T-helper 1 cell treated with Interleukin-12 subunit alpha and Interleukin-12 subunit beta and Interleukin-4 antibody, amounts not matched to agents 30 μg/mL and 1 μg/mL, for 36 hours (primary cell): ENCODE results near the gene NPRL2.
A peak's percentile ranks its signal among the peaks of the same experiment; 100 is the strongest.
"Not testable (repeated sequence)": the region's sequence is repeated elsewhere in the genome, so short reads cannot be mapped to it uniquely, and the experiment has no call there.

ENCODE experiments used
- H3K27ac Mint-ChIP-seq: one replicate; pipeline ENCODE4 v1.8.0; 2021; ENCODE audit warnings: mild to moderate bottlenecking, mixed read lengths
- H3K27me3 Mint-ChIP-seq: one replicate; pipeline ENCODE4 v1.8.0; 2021; ENCODE audit warnings: low read depth, mixed read lengths
- H3K36me3 Mint-ChIP-seq: one replicate; pipeline ENCODE4 v1.8.0; 2021; ENCODE audit warnings: low read depth, mixed read lengths
- H3K4me1 Mint-ChIP-seq: one replicate; pipeline ENCODE4 v1.8.0; 2021; ENCODE audit warnings: low read depth, mixed read lengths
- H3K4me3 Mint-ChIP-seq: one replicate; pipeline ENCODE4 v1.8.0; 2021; ENCODE audit warnings: mild to moderate bottlenecking, moderate library complexity, mixed read lengths
- H3K9me3 Mint-ChIP-seq: one replicate; pipeline ENCODE4 v1.8.0; 2021; ENCODE audit warnings: mixed read lengths

The NPRL2 gene

GRCh38 chr3:50321336-50322114, 29.1 kb downstream of the NPRL2 start:
- H3K36me3 Mint-ChIP-seq: peaks cover 4% of the 10 kb centered on the region
- H3K27me3 Mint-ChIP-seq: no peaks in the 10 kb centered on the region
- peak overlapping the region; percentile 76 for H3K4me3 Mint-ChIP-seq
- peak overlapping the region; percentile 86 for H3K27ac Mint-ChIP-seq
- peaks cover 29% of the 10 kb centered on the region for H3K4me1 Mint-ChIP-seq
- no peaks in the 10 kb centered on the region for H3K9me3 Mint-ChIP-seq

- H3K9me3 Mint-ChIP-seq: no peaks in the 10 kb centered on the region
- peaks cover 33% of the 10 kb centered on the region for H3K4me1 Mint-ChIP-seq
- H3K4me3 Mint-ChIP-seq: peak overlapping the region; percentile 90
- H3K36me3 Mint-ChIP-seq: peaks cover 7% of the 10 kb centered on the region
- H3K27ac Mint-ChIP-seq: peak overlapping the region; percentile 81
- no peaks in the 10 kb centered on the region for H3K27me3 Mint-ChIP-seq
Observed at GRCh38 chr3:50320853-50321335, 29.7 kb downstream of the NPRL2 start.

GRCh38 chr3:50319894-50320625, 30.5 kb downstream of the NPRL2 start:
- H3K36me3 Mint-ChIP-seq: peaks cover 7% of the 10 kb centered on the region
- H3K4me1 Mint-ChIP-seq: peaks cover 36% of the 10 kb centered on the region
- peak overlapping the region; percentile 90 for H3K4me3 Mint-ChIP-seq
- H3K27ac Mint-ChIP-seq: no peak overlapping the region
- no peaks in the 10 kb centered on the region for H3K27me3 Mint-ChIP-seq
- no peaks in the 10 kb centered on the region for H3K9me3 Mint-ChIP-seq

- no peak overlapping the region for H3K27ac Mint-ChIP-seq
- H3K4me1 Mint-ChIP-seq: peaks cover 32% of the 10 kb centered on the region
- no peaks in the 10 kb centered on the region for H3K27me3 Mint-ChIP-seq
- peaks cover 5% of the 10 kb centered on the region for H3K36me3 Mint-ChIP-seq
- H3K9me3 Mint-ChIP-seq: no peaks in the 10 kb centered on the region
- H3K4me3 Mint-ChIP-seq: no peak overlapping the region
Observed at GRCh38 chr3:50319181-50319893, 31.2 kb downstream of the NPRL2 start.

- no peaks in the 10 kb centered on the region for H3K27me3 Mint-ChIP-seq
- no peak overlapping the region for H3K27ac Mint-ChIP-seq
- H3K9me3 Mint-ChIP-seq: no peaks in the 10 kb centered on the region
- H3K36me3 Mint-ChIP-seq: peaks cover 7% of the 10 kb centered on the region
- H3K4me3 Mint-ChIP-seq: peak overlapping the region; percentile 31
- peaks cover 32% of the 10 kb centered on the region for H3K4me1 Mint-ChIP-seq
Observed at GRCh38 chr3:50318615-50319014, 32.0 kb downstream of the NPRL2 start.

- no peak overlapping the region for H3K4me3 Mint-ChIP-seq
- H3K9me3 Mint-ChIP-seq: no peaks in the 10 kb centered on the region
- peaks cover 7% of the 10 kb centered on the region for H3K36me3 Mint-ChIP-seq
- peaks cover 31% of the 10 kb centered on the region for H3K4me1 Mint-ChIP-seq
- no peaks in the 10 kb centered on the region for H3K27me3 Mint-ChIP-seq
- H3K27ac Mint-ChIP-seq: no peak overlapping the region
Observed at GRCh38 chr3:50318163-50318562, 32.4 kb downstream of the NPRL2 start.

- peaks cover 31% of the 10 kb centered on the region for H3K4me1 Mint-ChIP-seq
- peaks cover 7% of the 10 kb centered on the region for H3K36me3 Mint-ChIP-seq
- H3K9me3 Mint-ChIP-seq: no peaks in the 10 kb centered on the region
- H3K4me3 Mint-ChIP-seq: no peak overlapping the region
- H3K27me3 Mint-ChIP-seq: no peaks in the 10 kb centered on the region
- H3K27ac Mint-ChIP-seq: no peak overlapping the region
Observed at GRCh38 chr3:50317300-50317699, 33.3 kb downstream of the NPRL2 start.

- no peaks in the 10 kb centered on the region for H3K27me3 Mint-ChIP-seq
- peaks cover 31% of the 10 kb centered on the region for H3K4me1 Mint-ChIP-seq
- peak overlapping the region; percentile 71 for H3K27ac Mint-ChIP-seq
- H3K9me3 Mint-ChIP-seq: no peaks in the 10 kb centered on the region
- H3K4me3 Mint-ChIP-seq: peak overlapping the region; percentile 10
- peaks cover 7% of the 10 kb centered on the region for H3K36me3 Mint-ChIP-seq
Observed at GRCh38 chr3:50316657-50317242, 33.8 kb downstream of the NPRL2 start.

GRCh38 chr3:50314816-50315215, 35.8 kb downstream of the NPRL2 start:
- H3K4me3 Mint-ChIP-seq: no peak overlapping the region
- H3K4me1 Mint-ChIP-seq: peaks cover 24% of the 10 kb centered on the region
- no peaks in the 10 kb centered on the region for H3K27me3 Mint-ChIP-seq

GRCh38 chr3:50314342-50314741, 36.2 kb downstream of the NPRL2 start:
- no peak overlapping the region for H3K27ac Mint-ChIP-seq
- H3K9me3 Mint-ChIP-seq: no peaks in the 10 kb centered on the region
- H3K27me3 Mint-ChIP-seq: no peaks in the 10 kb centered on the region
- H3K4me3 Mint-ChIP-seq: no peak overlapping the region
- H3K4me1 Mint-ChIP-seq: peaks cover 21% of the 10 kb centered on the region
- peaks cover 7% of the 10 kb centered on the region for H3K36me3 Mint-ChIP-seq

More at GRCh38 chr3:50314816-50315215, 35.8 kb downstream of the NPRL2 start:
- peaks cover 7% of the 10 kb centered on the region for H3K36me3 Mint-ChIP-seq
- peak overlapping the region; percentile 41 for H3K27ac Mint-ChIP-seq
- no peaks in the 10 kb centered on the region for H3K9me3 Mint-ChIP-seq

- H3K36me3 Mint-ChIP-seq, H3K27me3 Mint-ChIP-seq, H3K27ac Mint-ChIP-seq, H3K4me3 Mint-ChIP-seq, H3K9me3 Mint-ChIP-seq: not testable (repeated sequence)
- peaks cover 13% of the 10 kb centered on the region for H3K4me1 Mint-ChIP-seq
Observed at GRCh38 chr3:50312041-50312440, 38.5 kb downstream of the NPRL2 start.

GRCh38 chr3:50304601-50305000, 46.0 kb downstream of the NPRL2 start:
- Mint-ChIP-seq H3K36me3 (no peaks in the 10 kb centered on the region), H3K27me3 (no peaks in the 10 kb centered on the region), H3K27ac (no peak overlapping the region), H3K4me1 (peaks cover 9% of the 10 kb centered on the region), H3K4me3 (no peak overlapping the region), H3K9me3 (no peaks in the 10 kb centered on the region)

GRCh38 chr3:50303013-50303815, 47.4 kb downstream of the NPRL2 start, which contains the start of gene HYAL1:
HYAL1 (minus strand) TSS chr3:50303574; CDS start chr3:50302956, 618 bp downstream.
- Mint-ChIP-seq H3K36me3 (peaks cover under 1% of the 10 kb centered on the region), H3K27me3 (no peaks in the 10 kb centered on the region), H3K4me1 (peaks cover 10% of the 10 kb centered on the region), H3K9me3 (no peaks in the 10 kb centered on the region), H3K4me3 (no peak within 1 kb of the TSS), H3K27ac (no peak within 1 kb of the TSS)
